Measurements from ENCODE around the gene ZNFX1.
A peak's percentile ranks its signal among the peaks of the same experiment; 100 is the strongest.
"Not testable (repeated sequence)": the region's sequence is repeated elsewhere in the genome, so short reads cannot be mapped to it uniquely, and the experiment has no call there.

ZNFX1 gene

DNA sequence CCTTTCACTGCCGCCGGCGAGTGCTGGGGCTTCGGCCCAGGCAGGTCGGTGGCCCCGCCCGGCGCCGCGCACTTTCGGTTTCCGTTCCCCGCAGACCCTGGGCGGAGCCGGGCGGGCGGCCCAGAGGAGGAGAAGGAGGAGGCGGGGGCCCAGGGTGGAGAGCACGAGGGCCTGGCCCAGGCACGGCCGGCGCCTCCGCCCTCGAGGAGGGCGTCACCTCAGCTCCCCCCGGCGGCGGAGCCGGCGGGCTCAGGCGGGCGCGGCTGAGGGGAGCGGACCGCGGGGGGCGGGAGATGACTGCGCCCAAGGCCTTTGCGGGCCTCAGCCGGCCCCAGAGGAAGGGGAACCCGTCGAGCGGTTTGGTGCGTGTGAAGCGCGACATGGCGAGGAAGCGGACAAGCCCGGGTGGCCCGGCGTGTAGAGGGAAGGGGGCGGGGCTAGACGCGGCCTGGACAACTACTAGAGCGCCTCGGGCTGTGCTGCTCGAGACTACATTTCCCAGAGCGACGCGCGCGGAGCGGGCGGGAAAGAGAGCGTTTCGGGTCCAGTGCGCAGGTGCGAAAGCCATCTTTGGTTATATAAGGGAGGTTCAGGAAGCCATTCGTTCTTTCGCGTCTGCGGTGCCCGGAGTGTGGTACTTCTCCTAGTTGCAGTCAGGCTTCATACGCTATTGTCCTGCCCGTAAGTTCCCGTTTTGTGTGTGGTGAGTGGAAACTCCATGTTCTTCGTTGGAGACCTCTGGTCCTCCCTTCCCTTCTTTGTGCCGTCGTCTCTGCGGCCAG is at the start of gene ZNFX1:
ZNFX1 (minus strand) TSS at position 22 of the 782 bp plus-strand sequence. CDS start 2,218 bp downstream, outside the sequence.
- ATAC-seq (ENCODE audit: low read depth) (peak; percentile 79), DNase-seq (ENCODE audit: low spot score in 2 of 2) (peak; percentile 96 to 98)
- no peaks in the 10 kb centered on the region for H3K27me3 Mint-ChIP-seq
- H3K36me3 Mint-ChIP-seq: peaks cover 40% of the 10 kb centered on the region
- H3K27ac Mint-ChIP-seq: peak within 1 kb of the TSS; percentile 97
- H3K9me3 Mint-ChIP-seq: peaks cover 13% of the 10 kb centered on the region
- H3K4me3 Mint-ChIP-seq: peak within 1 kb of the TSS; percentile 98
- H3K4me1 Mint-ChIP-seq: peaks cover 49% of the 10 kb centered on the region

DNA sequence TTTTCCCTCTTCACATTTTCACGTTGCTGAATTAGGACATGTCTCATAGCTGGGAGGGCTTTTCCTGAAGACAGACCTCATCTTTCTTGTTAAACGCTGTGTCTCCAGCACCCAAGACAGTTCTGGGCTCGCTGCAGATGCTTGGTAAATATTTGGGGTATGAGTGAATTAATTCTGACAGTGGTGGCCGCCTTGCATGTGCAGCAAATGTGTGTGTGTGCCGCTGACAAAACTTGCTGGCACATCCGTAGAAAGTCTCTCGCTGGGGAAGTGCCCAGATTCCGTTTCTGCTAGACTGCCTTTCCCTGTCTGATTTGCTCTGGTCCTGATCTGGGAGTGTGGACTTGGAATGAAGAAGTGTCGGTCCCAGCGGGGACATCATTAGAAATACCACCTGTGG is 48.2 kb upstream of the ZNFX1 start:
- ATAC-seq (ENCODE audit: low read depth): no peak
- H3K4me3 Mint-ChIP-seq: no peak overlapping the region
- DNase-seq (ENCODE audit: low spot score in 2 of 2): no peak
- no peaks in the 10 kb centered on the region for H3K36me3 Mint-ChIP-seq
- no peak overlapping the region for H3K27ac Mint-ChIP-seq
- H3K27me3 Mint-ChIP-seq: peaks cover 24% of the 10 kb centered on the region
- no peaks in the 10 kb centered on the region for H3K9me3 Mint-ChIP-seq
- peaks cover 4% of the 10 kb centered on the region for H3K4me1 Mint-ChIP-seq

- Mint-ChIP-seq H3K36me3 (no peaks in the 10 kb centered on the region), H3K27me3 (peaks cover 19% of the 10 kb centered on the region), H3K4me3 (no peak overlapping the region), H3K9me3 (no peaks in the 10 kb centered on the region), H3K27ac (no peak overlapping the region), H3K4me1 (peaks cover 4% of the 10 kb centered on the region)
- DNase-seq (ENCODE audit: low spot score in 2 of 2): no peak
- ATAC-seq (ENCODE audit: low read depth): no peak
Measured at GRCh38 chr20:49324306-49324705, 46.4 kb upstream of the ZNFX1 start.

DNA sequence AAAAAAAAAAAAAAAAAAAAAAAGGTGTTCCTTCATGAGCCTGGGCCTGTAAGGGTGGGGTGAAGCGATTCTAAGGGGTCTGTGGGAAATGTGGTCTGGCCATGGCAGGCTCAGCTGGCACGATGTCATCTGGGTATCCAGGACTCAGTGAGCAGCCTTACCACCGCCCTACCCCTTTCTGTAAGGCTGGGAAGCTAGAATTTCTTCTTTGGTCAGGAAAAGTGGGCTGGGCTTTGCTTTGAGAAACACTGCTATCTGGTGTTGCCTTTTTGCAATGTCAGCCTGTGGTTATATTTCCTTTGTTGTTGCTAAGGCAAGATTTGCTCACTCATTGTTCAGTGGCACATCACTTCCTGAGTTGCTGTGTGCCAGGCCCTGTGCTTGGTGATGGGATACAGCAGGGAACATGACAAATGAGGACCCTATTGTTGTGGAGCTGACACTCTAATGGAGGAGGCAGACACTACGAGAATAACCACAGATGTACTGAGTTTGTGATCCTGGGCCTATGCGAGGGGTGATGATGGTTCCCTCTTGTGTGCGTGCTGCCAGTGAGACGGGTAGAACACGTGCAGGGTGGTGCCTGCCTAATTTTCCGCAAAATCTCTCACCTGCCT is 45.9 kb upstream of the ZNFX1 start:
- Mint-ChIP-seq H3K36me3 (no peaks in the 10 kb centered on the region), H3K27me3 (peaks cover 24% of the 10 kb centered on the region), H3K4me3 (no peak overlapping the region), H3K4me1 (peaks cover 6% of the 10 kb centered on the region), H3K27ac (no peak overlapping the region), H3K9me3 (no peaks in the 10 kb centered on the region)
- ATAC-seq (ENCODE audit: low read depth) (peak; percentile 67), DNase-seq (ENCODE audit: low spot score in 2 of 2) (no peak)

- DNase-seq (ENCODE audit: low spot score in 2 of 2) (no peak), ATAC-seq (ENCODE audit: low read depth) (no peak)
- Mint-ChIP-seq H3K4me3 (no peak overlapping the region), H3K27me3 (peaks cover 25% of the 10 kb centered on the region), H3K9me3 (no peaks in the 10 kb centered on the region), H3K36me3 (no peaks in the 10 kb centered on the region), H3K4me1 (peaks cover 9% of the 10 kb centered on the region), H3K27ac (no peak overlapping the region)
Measured at GRCh38 chr20:49320460-49320859, 42.6 kb upstream of the ZNFX1 start.

GRCh38 chr20:49319208-49319809 is 41.5 kb upstream of the ZNFX1 start:
- Mint-ChIP-seq H3K27me3 (peaks cover 24% of the 10 kb centered on the region), H3K36me3 (no peaks in the 10 kb centered on the region), H3K4me1 (peaks cover 9% of the 10 kb centered on the region), H3K4me3 (peak overlapping the region; percentile 78), H3K27ac (no peak overlapping the region), H3K9me3 (no peaks in the 10 kb centered on the region)
- no peak for DNase-seq (ENCODE audit: low spot score in 2 of 2)
- ATAC-seq (ENCODE audit: low read depth): no peak

DNA sequence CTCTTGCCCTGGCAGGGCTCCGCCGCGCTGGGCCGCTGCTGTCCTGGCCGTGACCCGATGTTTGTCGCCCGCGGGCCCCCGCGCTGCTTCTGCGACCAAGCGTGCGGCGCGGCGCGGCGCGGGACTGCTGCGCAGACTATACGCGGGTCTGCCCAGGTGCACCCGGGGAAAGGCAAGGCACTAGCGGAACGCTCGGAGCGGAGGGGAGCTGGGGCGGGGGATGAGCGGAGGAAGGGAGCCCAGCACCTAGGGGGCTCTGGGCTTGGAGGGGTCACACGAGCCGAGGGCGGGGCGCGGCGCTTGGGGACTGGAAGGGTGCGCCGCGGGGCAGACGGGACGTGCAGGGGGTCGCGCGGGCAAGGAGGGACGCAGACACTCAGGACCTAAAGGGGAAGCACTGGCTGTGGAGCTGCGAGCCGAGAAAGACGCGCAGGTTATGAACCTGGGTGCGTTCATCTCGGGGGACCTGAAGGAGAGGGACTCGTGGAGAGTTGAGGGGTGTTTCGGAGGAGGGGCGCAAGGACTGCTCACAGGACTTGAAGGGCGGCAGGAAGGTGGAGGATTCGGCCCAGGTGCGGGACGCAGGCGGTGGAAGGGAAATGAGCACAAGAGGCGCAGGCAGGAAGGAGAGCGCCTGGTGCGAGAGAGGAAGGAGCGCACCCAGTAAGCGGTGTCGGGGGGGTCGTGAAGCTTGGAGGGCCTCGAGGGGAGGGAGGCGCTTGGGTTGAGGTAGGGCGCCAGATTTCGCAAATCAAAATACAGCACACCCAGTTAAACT is 40.8 kb upstream of the ZNFX1 start:
- peaks cover 24% of the 10 kb centered on the region for H3K27me3 Mint-ChIP-seq
- no peak overlapping the region for H3K27ac Mint-ChIP-seq
- DNase-seq (ENCODE audit: low spot score in 2 of 2): no peak
- H3K4me1 Mint-ChIP-seq: peaks cover 7% of the 10 kb centered on the region
- ATAC-seq (ENCODE audit: low read depth): peak; percentile 37
- H3K36me3 Mint-ChIP-seq: no peaks in the 10 kb centered on the region
- peak overlapping the region; percentile 78 for H3K4me3 Mint-ChIP-seq
- H3K9me3 Mint-ChIP-seq: no peaks in the 10 kb centered on the region

GRCh38 chr20:49318091-49318429 is 40.2 kb upstream of the ZNFX1 start:
- no peak for ATAC-seq (ENCODE audit: low read depth)
- H3K4me3 Mint-ChIP-seq: peak overlapping the region; percentile 45
- peaks cover 23% of the 10 kb centered on the region for H3K27me3 Mint-ChIP-seq
- peaks cover 6% of the 10 kb centered on the region for H3K4me1 Mint-ChIP-seq
- no peak for DNase-seq (ENCODE audit: low spot score in 2 of 2)
- no peaks in the 10 kb centered on the region for H3K9me3 Mint-ChIP-seq
- no peaks in the 10 kb centered on the region for H3K36me3 Mint-ChIP-seq
- H3K27ac Mint-ChIP-seq: no peak overlapping the region

DNA sequence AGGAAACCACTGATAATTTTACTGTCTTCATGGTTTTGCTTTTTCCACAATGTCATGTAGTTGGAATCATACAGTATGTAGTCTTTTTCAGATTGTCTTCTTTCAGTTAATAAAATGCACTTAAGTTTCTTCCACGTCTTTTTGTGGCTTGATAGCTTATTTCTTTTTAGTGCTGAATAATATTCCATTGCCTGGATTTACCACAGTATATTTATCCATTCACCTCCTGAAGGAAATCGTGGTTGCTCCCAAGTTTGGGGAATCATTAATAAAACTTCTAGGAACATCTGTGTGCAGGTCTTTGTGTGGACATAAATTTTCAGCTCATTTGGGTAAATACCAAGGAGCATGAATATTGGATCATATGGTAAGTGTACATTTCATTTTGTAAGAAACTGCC is 38.8 kb upstream of the ZNFX1 start:
- Mint-ChIP-seq H3K27me3 (peaks cover 21% of the 10 kb centered on the region), H3K9me3 (no peaks in the 10 kb centered on the region), H3K4me3 (no peak overlapping the region), H3K4me1 (peaks cover 5% of the 10 kb centered on the region), H3K27ac (no peak overlapping the region), H3K36me3 (no peaks in the 10 kb centered on the region)
- ATAC-seq (ENCODE audit: low read depth) (no peak), DNase-seq (ENCODE audit: low spot score in 2 of 2) (no peak)

DNA sequence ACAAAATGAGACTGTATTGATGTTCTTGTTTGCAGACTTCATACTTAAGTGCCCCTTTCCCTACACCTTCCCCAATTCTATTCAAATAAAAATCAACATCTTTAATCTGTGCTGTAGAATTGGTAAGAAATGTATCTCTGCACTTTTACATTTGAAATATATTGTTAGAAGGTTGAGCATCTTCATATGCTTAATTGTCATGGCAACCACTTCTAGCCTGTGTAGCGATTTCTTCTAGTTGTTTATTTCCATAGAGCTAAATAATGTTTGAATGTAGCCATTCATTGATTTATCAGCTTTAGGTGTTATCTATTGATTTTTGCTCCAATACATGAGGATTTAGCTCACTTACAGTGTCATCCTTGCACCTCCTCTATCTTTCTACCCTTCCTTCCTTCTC is 37.7 kb upstream of the ZNFX1 start:
- H3K4me1 Mint-ChIP-seq: peaks cover 5% of the 10 kb centered on the region

GRCh38 chr20:49314052-49314451 is 36.2 kb upstream of the ZNFX1 start:
- peaks cover 24% of the 10 kb centered on the region for H3K27me3 Mint-ChIP-seq
- H3K9me3 Mint-ChIP-seq; DNase-seq (ENCODE audit: low spot score in 2 of 2); H3K4me1 Mint-ChIP-seq; H3K36me3 Mint-ChIP-seq; ATAC-seq (ENCODE audit: low read depth); H3K4me3 Mint-ChIP-seq; H3K27ac Mint-ChIP-seq: not testable (repeated sequence)

More for the DNA sequence above, 37.7 kb upstream of the ZNFX1 start:
- ATAC-seq (ENCODE audit: low read depth) (no peak), DNase-seq (ENCODE audit: low spot score in 2 of 2) (no peak)
- no peak overlapping the region for H3K4me3 Mint-ChIP-seq
- peaks cover 3% of the 10 kb centered on the region for H3K36me3 Mint-ChIP-seq
- H3K9me3 Mint-ChIP-seq: peaks cover under 1% of the 10 kb centered on the region
- H3K27me3 Mint-ChIP-seq: peaks cover 19% of the 10 kb centered on the region
- no peak overlapping the region for H3K27ac Mint-ChIP-seq

- no peak for DNase-seq (ENCODE audit: low spot score in 2 of 2)
- Mint-ChIP-seq H3K36me3 (peaks cover 3% of the 10 kb centered on the region), H3K27ac (no peak overlapping the region), H3K9me3 (peaks cover 7% of the 10 kb centered on the region), H3K4me3 (no peak overlapping the region), H3K4me1 (no peaks in the 10 kb centered on the region), H3K27me3 (peaks cover 22% of the 10 kb centered on the region)
- ATAC-seq (ENCODE audit: low read depth): no peak
Measured at GRCh38 chr20:49313283-49313682, 35.4 kb upstream of the ZNFX1 start.

GRCh38 chr20:49312661-49313060 is 34.8 kb upstream of the ZNFX1 start:
- no peak overlapping the region for H3K4me3 Mint-ChIP-seq
- peaks cover 20% of the 10 kb centered on the region for H3K27me3 Mint-ChIP-seq
- DNase-seq (ENCODE audit: low spot score in 2 of 2): no peak
- no peak overlapping the region for H3K27ac Mint-ChIP-seq
- H3K9me3 Mint-ChIP-seq: peaks cover 7% of the 10 kb centered on the region
- peaks cover 3% of the 10 kb centered on the region for H3K36me3 Mint-ChIP-seq
- ATAC-seq (ENCODE audit: low read depth): no peak
- no peaks in the 10 kb centered on the region for H3K4me1 Mint-ChIP-seq

- H3K36me3 Mint-ChIP-seq: peaks cover 3% of the 10 kb centered on the region
- peaks cover 7% of the 10 kb centered on the region for H3K9me3 Mint-ChIP-seq
- ATAC-seq (ENCODE audit: low read depth) (no peak), DNase-seq (ENCODE audit: low spot score in 2 of 2) (no peak)
- no peak overlapping the region for H3K27ac Mint-ChIP-seq
- no peaks in the 10 kb centered on the region for H3K4me1 Mint-ChIP-seq
- H3K27me3 Mint-ChIP-seq: peaks cover 17% of the 10 kb centered on the region
- no peak overlapping the region for H3K4me3 Mint-ChIP-seq
Measured at GRCh38 chr20:49310705-49311104, 32.8 kb upstream of the ZNFX1 start.

Measured in memory B cell (primary cell).